Mesendoderm (in vitro differentiated cells): Measurements from ENCODE around the gene FAM131B.

Experiments
- DNase-seq: peaks from one replicate; pipeline ENCODE4 v3.0.0; 2013
- H2AK5ac ChIP-seq: 2 replicates; pipeline ENCODE4 v1.6.1; 2013; ENCODE audit warnings: low read length, inconsistent platforms
- H2BK120ac ChIP-seq: 2 replicates; pipeline ENCODE4 v1.6.1; 2013; ENCODE audit warnings: low read depth, mild to moderate bottlenecking, low read length, moderate library complexity, mixed read lengths
- H2BK15ac ChIP-seq: replicated peaks from 2 replicates; pipeline ENCODE4 v1.6.1; 2013; ENCODE audit warnings: low read depth, mild to moderate bottlenecking, moderate library complexity
- H2BK5ac ChIP-seq: 2 replicates; pipeline ENCODE4 v1.6.1; 2013; ENCODE audit warnings: low read length, inconsistent platforms
- H3K18ac ChIP-seq: 2 replicates; pipeline ENCODE4 v1.6.1; 2013; ENCODE audit warnings: mild to moderate bottlenecking, low read length, mixed read lengths
- H3K23ac ChIP-seq: one replicate; pipeline ENCODE4 v1.6.1; 2013; ENCODE audit warnings: low read length
- H3K27ac ChIP-seq: 2 replicates; pipeline ENCODE4 v1.5.1; 2013; ENCODE audit warnings: low read depth, mild to moderate bottlenecking, inconsistent platforms, low read length, moderate library complexity
- H3K27me3 ChIP-seq: 2 replicates; pipeline ENCODE4 v1.6.1; 2013; ENCODE audit warnings: low read length, control low read depth, mild to moderate bottlenecking, inconsistent platforms; ENCODE audit not compliant: insufficient read depth, poor library complexity
- H3K36me3 ChIP-seq: 2 replicates; pipeline ENCODE4 v1.6.1; 2013; ENCODE audit warnings: low read length, inconsistent platforms; ENCODE audit not compliant: control insufficient read depth, insufficient read depth
- H3K4ac ChIP-seq: one replicate; pipeline ENCODE4 v1.6.1; 2013; ENCODE audit warnings: low read depth, mild to moderate bottlenecking, low read length, moderate library complexity
- H3K4me1 ChIP-seq: 2 replicates; pipeline ENCODE4 v1.6.1; 2013; ENCODE audit warnings: low read depth, low read length, inconsistent platforms; ENCODE audit not compliant: control insufficient read depth
- H3K4me2 ChIP-seq: 2 replicates; pipeline ENCODE4 v1.6.1; 2013; ENCODE audit warnings: low read length
- H3K4me3 ChIP-seq: 2 replicates; pipeline ENCODE4 v1.5.1; 2013; ENCODE audit warnings: mild to moderate bottlenecking, low read length
- H3K56ac ChIP-seq: one replicate; pipeline ENCODE4 v1.6.1; 2013; ENCODE audit warnings: low read length
- H3K79me1 ChIP-seq: 2 replicates; pipeline ENCODE4 v1.6.1; 2013; ENCODE audit warnings: low read length, inconsistent platforms
- H3K79me2 ChIP-seq: 2 replicates; pipeline ENCODE4 v1.6.1; 2013; ENCODE audit warnings: mild to moderate bottlenecking, low read length; ENCODE audit not compliant: control insufficient read depth, insufficient read depth
- H3K9ac ChIP-seq: 2 replicates; pipeline ENCODE4 v1.6.1; 2013; ENCODE audit warnings: low read length, inconsistent platforms
- H4K5ac ChIP-seq: one replicate; pipeline ENCODE4 v1.6.1; 2013; ENCODE audit warnings: low read length
- H4K8ac ChIP-seq: one replicate; pipeline ENCODE4 v1.6.1; 2013; ENCODE audit warnings: low read depth, mild to moderate bottlenecking, control low read depth, low read length, moderate library complexity
- WGBS: extraction: QIAGEN DNeasy Blood & Tissue Kit; methylation state at CpG from one replicate; pipeline ENCODE4 v1.1.7; 2013; ENCODE audit warnings: low lambda C conversion rate, missing lambda C conversion rate; ENCODE audit not compliant: insufficient coverage; ENCODE audit errors: extremely low coverage; 5-methylcytosine and 5-hydroxymethylcytosine counted together

FAM131B gene

DNA sequence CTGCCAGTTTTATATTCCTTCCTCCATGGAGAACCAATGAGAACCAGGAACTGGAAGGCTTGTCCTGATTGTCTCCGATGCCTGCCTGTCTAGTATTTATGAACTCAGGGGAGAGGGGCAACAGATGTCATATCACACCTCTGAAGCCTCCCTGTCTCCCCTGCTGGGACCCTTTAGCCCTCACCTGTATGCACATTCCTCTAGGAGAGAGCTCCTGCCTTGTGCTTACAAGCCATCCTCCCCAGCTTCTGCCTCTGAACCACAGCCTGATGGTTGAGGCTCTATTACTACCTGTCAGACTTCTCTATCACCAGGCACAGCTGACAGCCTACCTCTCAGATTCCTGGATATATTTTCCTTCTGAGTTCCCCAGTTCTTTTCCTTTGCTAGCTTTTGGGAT, 5.9 kb upstream of the FAM131B start:
- no peaks in the 10 kb centered on the region for H3K79me1 ChIP-seq
- H3K4ac ChIP-seq: no peak overlapping the region
- H2BK15ac ChIP-seq: no peak overlapping the region
- no peak overlapping the region for H3K4me2 ChIP-seq
- H3K27me3 ChIP-seq: no peaks in the 10 kb centered on the region
- no peaks in the 10 kb centered on the region for H3K79me2 ChIP-seq
- H3K23ac ChIP-seq: no peak overlapping the region
- WGBS: no CpG with 5 or more reads among the region's 1 CpG
- no peak overlapping the region for H3K4me3 ChIP-seq
- H2AK5ac ChIP-seq: no peak overlapping the region
- no peak overlapping the region for H4K5ac ChIP-seq
- peaks cover 2% of the 10 kb centered on the region for H3K4me1 ChIP-seq
- no peak for DNase-seq
- H2BK120ac ChIP-seq: no peak overlapping the region
- H4K8ac ChIP-seq: no peak overlapping the region
- no peak overlapping the region for H3K56ac ChIP-seq
- no peak overlapping the region for H3K27ac ChIP-seq
- no peak overlapping the region for H2BK5ac ChIP-seq
- no peaks in the 10 kb centered on the region for H3K36me3 ChIP-seq
- H3K9ac ChIP-seq: no peak overlapping the region
- H3K18ac ChIP-seq: no peak overlapping the region

DNA sequence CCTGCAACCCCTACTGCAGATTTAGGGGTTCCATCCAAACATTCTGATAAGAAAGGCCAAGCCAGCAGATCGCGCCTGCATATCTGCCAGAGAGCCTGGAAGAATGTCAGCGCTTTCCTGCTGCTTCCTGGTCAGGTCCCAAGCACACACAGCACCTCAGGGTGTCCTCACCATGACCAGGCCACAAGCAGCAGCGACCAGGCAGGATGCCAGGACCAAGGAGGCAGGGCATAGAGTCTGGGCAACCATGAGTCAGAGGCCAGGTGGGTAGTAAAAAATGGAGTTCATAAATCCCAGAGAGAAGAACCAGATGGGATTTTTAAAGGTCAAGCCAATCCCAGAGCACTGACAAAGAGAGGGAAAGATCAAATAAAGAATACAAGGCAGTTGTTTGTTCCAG, 5.5 kb upstream of the FAM131B start:
- H2AK5ac ChIP-seq: no peak overlapping the region
- H3K23ac ChIP-seq: no peak overlapping the region
- H3K4ac ChIP-seq: no peak overlapping the region
- no peak overlapping the region for H4K5ac ChIP-seq
- H2BK120ac ChIP-seq: no peak overlapping the region
- DNase-seq: no peak
- H2BK5ac ChIP-seq: no peak overlapping the region
- H2BK15ac ChIP-seq: no peak overlapping the region
- H3K4me2 ChIP-seq: no peak overlapping the region
- H3K9ac ChIP-seq: no peak overlapping the region
- H3K79me2 ChIP-seq: no peaks in the 10 kb centered on the region
- H3K36me3 ChIP-seq: no peaks in the 10 kb centered on the region
- H3K27me3 ChIP-seq: no peaks in the 10 kb centered on the region
- H3K27ac ChIP-seq: no peak overlapping the region
- no peaks in the 10 kb centered on the region for H3K79me1 ChIP-seq
- peaks cover 4% of the 10 kb centered on the region for H3K4me1 ChIP-seq
- no peak overlapping the region for H3K4me3 ChIP-seq
- H3K18ac ChIP-seq: no peak overlapping the region
- H3K56ac ChIP-seq: no peak overlapping the region
- WGBS: no CpG with 5 or more reads among the region's 4 CpGs
- H4K8ac ChIP-seq: no peak overlapping the region

DNA sequence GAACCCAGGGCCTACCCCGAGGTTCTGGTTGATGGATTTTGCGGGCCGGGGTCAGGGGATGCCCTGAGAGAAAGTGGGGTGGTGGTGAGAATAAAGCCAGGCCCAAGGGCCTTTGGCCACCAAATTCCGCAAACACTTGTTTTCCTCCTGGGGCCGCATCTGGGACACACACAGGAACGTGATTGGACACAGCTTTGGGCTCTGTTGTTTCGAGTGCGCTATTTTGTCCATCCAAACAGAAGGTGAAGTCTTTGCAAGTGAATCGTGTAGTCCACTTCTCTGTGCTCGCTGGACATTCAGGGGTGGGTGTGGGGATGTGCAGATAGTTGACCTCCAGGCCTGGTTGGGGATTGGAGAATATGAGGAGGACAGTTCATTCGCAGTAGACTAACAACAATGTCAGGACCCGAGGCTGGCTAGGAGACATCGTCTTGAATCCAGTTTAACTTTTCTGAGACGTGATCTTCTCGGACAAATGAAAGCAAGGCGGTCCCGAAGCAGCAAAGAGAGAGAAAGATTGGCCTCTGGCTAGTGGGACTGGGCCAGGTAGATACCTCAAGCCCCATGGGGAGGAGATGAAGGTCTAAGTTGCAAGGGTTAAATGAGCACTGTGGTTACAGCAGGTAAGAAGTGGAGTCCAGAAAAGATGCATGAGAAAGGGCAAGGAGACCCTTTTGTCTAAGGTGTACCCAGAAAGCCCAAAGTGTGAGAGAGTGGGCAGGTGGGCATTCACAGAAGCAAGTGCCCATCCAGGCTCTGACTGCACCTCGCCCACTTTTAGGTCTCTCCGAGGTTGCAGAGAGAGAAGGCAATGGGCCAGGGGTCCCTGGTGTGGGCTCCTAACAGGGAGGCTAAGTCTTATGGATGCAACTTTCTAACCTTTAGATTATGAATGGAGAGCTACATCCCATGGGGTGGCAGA, 764 bp upstream of the FAM131B start:
- Histone ChIP-seq H2BK120ac (no peak overlapping the region), H3K36me3 (no peaks in the 10 kb centered on the region), H3K18ac (peak overlapping the region; percentile 76), H3K4ac (no peak overlapping the region), H3K23ac (no peak overlapping the region), H3K4me2 (peak overlapping the region; percentile 7), H3K4me3 (no peak overlapping the region), H2BK5ac (no peak overlapping the region), H2AK5ac (no peak overlapping the region), H3K4me1 (peaks cover 2% of the 10 kb centered on the region), H3K79me1 (no peaks in the 10 kb centered on the region), H2BK15ac (no peak overlapping the region), H4K8ac (no peak overlapping the region), H3K27me3 (no peaks in the 10 kb centered on the region), H3K9ac (peak overlapping the region; percentile 38), H3K27ac (no peak overlapping the region), H3K79me2 (no peaks in the 10 kb centered on the region), H3K56ac (peak overlapping the region; percentile 2), H4K5ac (no peak overlapping the region)
- whole genome bisulfite sequencing: no CpG with 5 or more reads among the region's 19 CpGs
- no peak for DNase-seq

DNA sequence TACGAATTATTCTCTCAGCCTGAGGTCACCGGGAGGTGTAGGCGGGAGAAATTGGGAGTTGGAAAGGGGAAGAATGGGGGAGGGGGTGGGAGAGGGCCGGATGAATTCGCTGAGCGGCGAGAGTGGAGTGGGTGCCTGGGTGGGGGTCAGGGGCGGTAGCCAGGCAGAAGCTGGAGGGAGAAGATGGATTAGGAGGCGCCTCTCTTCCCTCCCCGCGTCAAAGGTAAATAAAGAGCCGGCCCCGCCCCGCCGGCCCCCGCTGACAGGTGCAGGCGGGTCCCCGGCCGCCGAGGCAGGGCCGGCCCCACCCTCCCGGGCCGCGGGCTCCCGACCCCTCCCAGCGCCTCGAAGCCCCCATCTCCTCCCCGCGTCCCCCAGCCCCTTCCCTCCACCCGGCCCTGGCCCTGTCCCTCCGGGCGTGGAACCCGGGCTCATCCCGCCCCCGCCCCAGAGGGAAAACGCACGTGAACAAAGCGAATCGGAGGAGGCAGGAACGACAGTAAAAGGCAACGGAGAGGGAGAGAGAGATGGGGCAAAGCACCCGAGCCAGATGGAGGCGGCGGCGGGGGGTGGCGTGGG, 872 bp downstream of the FAM131B start:
- Histone ChIP-seq H3K27me3 (no peaks in the 10 kb centered on the region), H3K4me1 (peaks cover 2% of the 10 kb centered on the region), H2BK5ac (no peak overlapping the region), H2BK15ac (no peak overlapping the region), H2AK5ac (no peak overlapping the region), H3K4ac (no peak overlapping the region), H3K79me2 (no peaks in the 10 kb centered on the region), H3K36me3 (no peaks in the 10 kb centered on the region), H3K4me2 (peak overlapping the region; percentile 27), H3K9ac (peak overlapping the region; percentile 49), H3K4me3 (peak overlapping the region; percentile 29), H3K79me1 (no peaks in the 10 kb centered on the region), H3K27ac (no peak overlapping the region), H4K8ac (no peak overlapping the region), H3K18ac (peak overlapping the region; percentile 76), H4K5ac (no peak overlapping the region), H3K56ac (peak overlapping the region; percentile 87), H3K23ac (no peak overlapping the region), H2BK120ac (no peak overlapping the region)
- no peak for DNase-seq
- WGBS: no CpG with 5 or more reads among the region's 46 CpGs

DNA sequence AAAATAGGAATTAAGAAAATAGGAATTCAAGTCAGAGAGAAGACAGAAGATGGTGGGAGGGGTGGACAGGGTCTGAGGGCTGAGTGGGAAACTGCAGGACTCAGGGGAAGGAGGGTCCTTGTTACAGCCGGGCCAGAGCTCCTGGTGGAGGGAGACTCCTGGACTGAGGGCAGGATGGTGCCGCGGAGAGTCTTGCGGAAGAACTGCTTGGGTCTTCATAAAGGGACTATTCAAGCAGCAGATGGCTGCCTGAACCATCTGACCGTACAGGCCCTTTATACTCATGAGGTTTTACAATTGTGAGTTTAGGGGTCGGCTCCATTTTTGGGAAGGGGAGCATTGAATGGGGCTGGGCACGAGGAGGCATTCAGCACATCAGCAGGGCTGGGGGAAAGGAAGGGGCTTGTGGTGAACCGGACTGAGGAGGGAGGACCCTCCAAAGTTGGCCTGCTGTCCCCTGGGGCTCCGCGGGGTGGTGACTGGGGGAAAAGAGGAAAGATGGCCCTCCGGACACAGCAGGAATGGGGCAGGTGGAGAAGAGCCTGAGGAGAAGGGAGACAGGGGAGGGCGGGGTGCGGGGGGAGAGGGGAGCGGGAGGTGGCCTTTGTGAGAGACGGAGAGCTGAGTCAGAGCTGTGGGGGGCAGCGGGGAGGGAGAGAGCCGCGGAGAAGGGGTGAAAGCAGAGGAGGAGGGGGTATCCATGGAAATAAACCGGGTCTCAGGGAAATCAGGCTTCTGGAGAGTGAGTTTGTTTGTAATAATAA, 1.5 kb downstream of the FAM131B start:
- Histone ChIP-seq H2BK15ac (no peak overlapping the region), H3K79me1 (no peaks in the 10 kb centered on the region), H3K4me2 (peak overlapping the region; percentile 6), H3K23ac (no peak overlapping the region), H3K79me2 (no peaks in the 10 kb centered on the region), H3K27ac (no peak overlapping the region), H4K5ac (no peak overlapping the region), H3K27me3 (no peaks in the 10 kb centered on the region), H3K18ac (peak overlapping the region; percentile 8), H3K36me3 (no peaks in the 10 kb centered on the region), H3K4ac (no peak overlapping the region), H2BK120ac (no peak overlapping the region), H3K4me1 (peaks cover 2% of the 10 kb centered on the region), H3K4me3 (no peak overlapping the region), H2BK5ac (no peak overlapping the region), H3K9ac (no peak overlapping the region), H2AK5ac (no peak overlapping the region), H3K56ac (peak overlapping the region; percentile 22), H4K8ac (no peak overlapping the region)
- DNase-seq: no peak
- no CpG with 5 or more reads among the region's 19 CpGs for WGBS
